ENCODE measurements around the gene YWHAQ. TPM values are rescaled to one million over a fixed set of nuclear protein-coding genes. Genes with fewer than 3 reads are reported as not detected.
A peak's percentile ranks its signal among the peaks of the same experiment; 100 is the strongest.

Gene YWHAQ
- polyA plus RNA-seq, 1 of the 3 experiments (the other 2 are of a cell fraction), result 240 TPM

GRCh38 chr2:9655441-9656269, 24.9 kb upstream of the YWHAQ start (continued):
- TF ChIP-seq GATA2 (CRISPR knock-in tag; IDR thresholded peaks at IDR 0.05) (no peak), NRF1 (IDR thresholded peaks at IDR 0.05; ENCODE audit: low read depth, low read length) (no peak), FOXJ3 (CRISPR knock-in tag; IDR thresholded peaks at IDR 0.05) (no peak), EZH2phosphoT487 (IDR thresholded peaks at IDR 0.05; ENCODE audit: borderline replicate concordance, low read depth) (no peak), MAX (IDR thresholded peaks at IDR 0.05; ENCODE audit: low read depth) (peak; percentile 89), USF1 (IDR thresholded peaks at IDR 0.05; ENCODE audit: borderline replicate concordance, low read depth) (no peak), POLR2AphosphoS5 (IDR thresholded peaks at IDR 0.05; ENCODE audit: low read depth, low read length) (peak; percentile 60; the same call in 1 of the 2 replicates), SMC3 (IDR thresholded peaks at IDR 0.05; ENCODE audit: low read depth, low read length) (no peak), TAF1 (IDR thresholded peaks at IDR 0.05; ENCODE audit: borderline replicate concordance, low read depth, low read length) (0 out of 2 replicates have a peak, but pooled peaks have one; percentile 14), IRF3 (IDR thresholded peaks at IDR 0.05; ENCODE audit: low read depth, low read length) (no peak), RAD21 (IDR thresholded peaks at IDR 0.05; ENCODE audit: low read length) (no peak), SIN3A (IDR thresholded peaks at IDR 0.05; ENCODE audit: borderline replicate concordance, low read depth, low read length) (peak; percentile 59; the same call in 1 of the 2 replicates), YY1 (IDR thresholded peaks at IDR 0.05; ENCODE audit: low read depth) (peak; percentile 52; the same call in 1 of the 2 replicates), RCOR1 (IDR thresholded peaks at IDR 0.05; ENCODE audit: low read length) (no peak), CTCF (IDR thresholded peaks at IDR 0.05) (no peak), ZBTB33 (IDR thresholded peaks at IDR 0.05; ENCODE audit: borderline replicate concordance, low read depth) (0 out of 2 replicates have a peak, but pooled peaks have one; percentile 48), FOSL2 (IDR thresholded peaks at IDR 0.05; ENCODE audit: borderline replicate concordance, low read depth) (peak; percentile 92), MXI1 (IDR thresholded peaks at IDR 0.05; ENCODE audit: low read depth, low read length) (no peak)

All from SK-N-SH (cell line).